ENCODE measurements around the gene ROM1. TPM values are rescaled to one million over a fixed set of nuclear protein-coding genes. Genes with fewer than 3 reads are reported as not detected.
A peak's percentile ranks its signal among the peaks of the same experiment; 100 is the strongest.
"Not testable (repeated sequence)": the region's sequence is repeated elsewhere in the genome, so short reads cannot be mapped to it uniquely, and the experiment has no call there.

Gene ROM1
- polyA plus RNA-seq, 1 donor (not counting 4 experiments of a cell fraction or from before 2014, with no cell fraction given), result 1.5 TPM

- no peak for TF ChIP-seq EZH2 (IDR thresholded peaks at IDR 0.05; ENCODE audit: low read length)
- no peak for TF ChIP-seq CTCF (optimal IDR thresholded peaks at IDR 0.05 in 1 of 3, IDR thresholded peaks at IDR 0.05 in 1 of 3, conservative IDR thresholded peaks at IDR 0.05 in 1 of 3; ENCODE audit: extremely low read depth in 1 of 3, insufficient read depth in 2 of 3, low read length in 3 of 3)
- no peak overlapping the region for H3K4me3 ChIP-seq (ENCODE audit: control insufficient read depth in 2 of 3, extremely low read depth in 1 of 3, insufficient read depth in 2 of 3, low read depth in 1 of 3, low read length in 3 of 3)
- no peak overlapping the region for H3K9ac ChIP-seq (ENCODE audit: control insufficient read depth, extremely low read depth, insufficient read depth, low read length)
- FAIRE-seq (no peak), DNase-seq (ENCODE audit: low read depth, low spot score) (no peak)
- peaks cover 87% of the 10 kb centered on the region for H3K79me2 ChIP-seq (ENCODE audit: control insufficient read depth, insufficient read depth, low read length)
- H3K27me3 ChIP-seq (ENCODE audit: control insufficient read depth, extremely low read depth, insufficient read depth, low read length), result no peaks in the 10 kb centered on the region
- dilution Hi-C loops (cut with MboI; ENCODE audit: extremely low pct_ligation_motif_present, low sequenced_read_pairs), result no loop called here
- H4K20me1 ChIP-seq (ENCODE audit: control insufficient read depth, extremely low read depth, insufficient read depth, low read length), result peaks cover 24% of the 10 kb centered on the region
- no peak overlapping the region for H3K4me2 ChIP-seq (ENCODE audit: control insufficient read depth, extremely low read depth, insufficient read depth, low read depth, low read length)
- H2AFZ ChIP-seq (ENCODE audit: control insufficient read depth, low read length), result no peak overlapping the region
- H3K36me3 ChIP-seq (ENCODE audit: control insufficient read depth in 2 of 2, extremely low read depth in 1 of 2, insufficient read depth in 2 of 2, low read length in 2 of 2), result peaks cover 39 to 40% of the 10 kb centered on the region in 2 experiments
- no peak overlapping the region for H3K27ac ChIP-seq (ENCODE audit: control insufficient read depth, insufficient read depth, low read length)
- H3K9me3 ChIP-seq (ENCODE audit: control insufficient read depth, low read depth, low read length), result no peaks in the 10 kb centered on the region
- peaks cover 2% of the 10 kb centered on the region for H3K9me1 ChIP-seq (ENCODE audit: control insufficient read depth, extremely low read depth, insufficient read depth, low read length)
- H3K4me1 ChIP-seq (ENCODE audit: control insufficient read depth, extremely low read depth, insufficient read depth, low read length), result peaks cover 17% of the 10 kb centered on the region
Measured at GRCh38 chr11:62569611-62570010, 43.4 kb upstream of the ROM1 start.

- DNase-seq (ENCODE audit: low read depth, low spot score); H3K4me2 ChIP-seq (ENCODE audit: control insufficient read depth, extremely low read depth, insufficient read depth, low read depth, low read length); H3K9me3 ChIP-seq (ENCODE audit: control insufficient read depth, low read depth, low read length); FAIRE-seq; H2AFZ ChIP-seq (ENCODE audit: control insufficient read depth, low read length); H3K27ac ChIP-seq (ENCODE audit: control insufficient read depth, insufficient read depth, low read length); H3K4me3 ChIP-seq (ENCODE audit: control insufficient read depth in 2 of 3, extremely low read depth in 1 of 3, insufficient read depth in 2 of 3, low read depth in 1 of 3, low read length in 3 of 3); dilution Hi-C loops (cut with MboI; ENCODE audit: extremely low pct_ligation_motif_present, low sequenced_read_pairs); H3K9me1 ChIP-seq (ENCODE audit: control insufficient read depth, extremely low read depth, insufficient read depth, low read length); H3K9ac ChIP-seq (ENCODE audit: control insufficient read depth, extremely low read depth, insufficient read depth, low read length); H3K27me3 ChIP-seq (ENCODE audit: control insufficient read depth, extremely low read depth, insufficient read depth, low read length): not testable (repeated sequence)
- H3K4me1 ChIP-seq (ENCODE audit: control insufficient read depth, extremely low read depth, insufficient read depth, low read length), result peaks cover 25% of the 10 kb centered on the region
- H3K36me3 ChIP-seq (ENCODE audit: control insufficient read depth in 2 of 2, extremely low read depth in 1 of 2, insufficient read depth in 2 of 2, low read length in 2 of 2), result peaks cover 33 to 50% of the 10 kb centered on the region in 2 experiments
- H4K20me1 ChIP-seq (ENCODE audit: control insufficient read depth, extremely low read depth, insufficient read depth, low read length), result peaks cover 21% of the 10 kb centered on the region
- peaks cover 74% of the 10 kb centered on the region for H3K79me2 ChIP-seq (ENCODE audit: control insufficient read depth, insufficient read depth, low read length)
Measured at GRCh38 chr11:62570903-62571302, 42.2 kb upstream of the ROM1 start.

- H4K20me1 ChIP-seq (ENCODE audit: control insufficient read depth, extremely low read depth, insufficient read depth, low read length), result peaks cover 19% of the 10 kb centered on the region
- H3K27ac ChIP-seq (ENCODE audit: control insufficient read depth, insufficient read depth, low read length); dilution Hi-C loops (cut with MboI; ENCODE audit: extremely low pct_ligation_motif_present, low sequenced_read_pairs): not testable (repeated sequence)
Measured at GRCh38 chr11:62571493-62571892, 41.6 kb upstream of the ROM1 start.

More at GRCh38 chr11:62571493-62571892, 41.6 kb upstream of the ROM1 start:
- Histone ChIP-seq H3K79me2 (ENCODE audit: control insufficient read depth, insufficient read depth, low read length) (peaks cover 68% of the 10 kb centered on the region), H3K4me2 (ENCODE audit: control insufficient read depth, extremely low read depth, insufficient read depth, low read depth, low read length) (peak overlapping the region; percentile 95), H3K4me3 (ENCODE audit: control insufficient read depth in 2 of 3, extremely low read depth in 1 of 3, insufficient read depth in 2 of 3, low read depth in 1 of 3, low read length in 3 of 3) (peak overlapping the region in 1 of 3 experiments; percentile 99), H3K4me1 (ENCODE audit: control insufficient read depth, extremely low read depth, insufficient read depth, low read length) (peaks cover 25% of the 10 kb centered on the region), H3K36me3 (ENCODE audit: control insufficient read depth in 2 of 2, extremely low read depth in 1 of 2, insufficient read depth in 2 of 2, low read length in 2 of 2) (peaks cover 31 to 50% of the 10 kb centered on the region in 2 experiments)
- not testable (repeated sequence) for H3K9ac ChIP-seq (ENCODE audit: control insufficient read depth, extremely low read depth, insufficient read depth, low read length); H2AFZ ChIP-seq (ENCODE audit: control insufficient read depth, low read length); H3K27me3 ChIP-seq (ENCODE audit: control insufficient read depth, extremely low read depth, insufficient read depth, low read length); FAIRE-seq; H3K9me3 ChIP-seq (ENCODE audit: control insufficient read depth, low read depth, low read length); H3K9me1 ChIP-seq (ENCODE audit: control insufficient read depth, extremely low read depth, insufficient read depth, low read length); DNase-seq (ENCODE audit: low read depth, low spot score)

Measured in keratinocyte (primary cell).